ENCODE measurements around the gene ANK3.

The ANK3 gene

DNA sequence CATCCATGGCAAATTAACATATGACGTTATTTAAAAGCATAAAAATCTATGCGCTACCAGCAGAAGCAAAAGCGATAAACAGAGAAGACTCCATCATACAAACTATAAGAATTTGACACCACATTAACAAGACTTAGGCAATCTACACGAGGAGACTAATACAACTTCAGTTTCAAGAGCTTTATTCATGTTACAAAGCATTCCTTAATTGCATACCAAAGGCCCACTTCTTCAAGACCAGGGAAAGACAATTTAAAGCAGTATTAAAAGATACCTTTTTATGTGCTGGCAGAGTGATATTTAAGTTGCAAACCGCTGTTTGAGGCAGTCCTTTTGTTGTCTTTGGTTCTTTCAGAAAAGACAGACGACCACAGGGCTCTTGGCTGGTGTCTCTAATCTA lies 307.3 kb downstream of the ANK3 start:
- no peak for ATAC-seq
- H3K36me3 Mint-ChIP-seq = peaks cover 23% of the 10 kb centered on the region
- H3K27me3 Mint-ChIP-seq = no peaks in the 10 kb centered on the region
- no peaks in the 10 kb centered on the region for H3K9me3 Mint-ChIP-seq
- H3K4me3 Mint-ChIP-seq = no peak overlapping the region
- no peak overlapping the region for H3K27ac Mint-ChIP-seq
- H3K4me1 Mint-ChIP-seq = no peaks in the 10 kb centered on the region

DNA sequence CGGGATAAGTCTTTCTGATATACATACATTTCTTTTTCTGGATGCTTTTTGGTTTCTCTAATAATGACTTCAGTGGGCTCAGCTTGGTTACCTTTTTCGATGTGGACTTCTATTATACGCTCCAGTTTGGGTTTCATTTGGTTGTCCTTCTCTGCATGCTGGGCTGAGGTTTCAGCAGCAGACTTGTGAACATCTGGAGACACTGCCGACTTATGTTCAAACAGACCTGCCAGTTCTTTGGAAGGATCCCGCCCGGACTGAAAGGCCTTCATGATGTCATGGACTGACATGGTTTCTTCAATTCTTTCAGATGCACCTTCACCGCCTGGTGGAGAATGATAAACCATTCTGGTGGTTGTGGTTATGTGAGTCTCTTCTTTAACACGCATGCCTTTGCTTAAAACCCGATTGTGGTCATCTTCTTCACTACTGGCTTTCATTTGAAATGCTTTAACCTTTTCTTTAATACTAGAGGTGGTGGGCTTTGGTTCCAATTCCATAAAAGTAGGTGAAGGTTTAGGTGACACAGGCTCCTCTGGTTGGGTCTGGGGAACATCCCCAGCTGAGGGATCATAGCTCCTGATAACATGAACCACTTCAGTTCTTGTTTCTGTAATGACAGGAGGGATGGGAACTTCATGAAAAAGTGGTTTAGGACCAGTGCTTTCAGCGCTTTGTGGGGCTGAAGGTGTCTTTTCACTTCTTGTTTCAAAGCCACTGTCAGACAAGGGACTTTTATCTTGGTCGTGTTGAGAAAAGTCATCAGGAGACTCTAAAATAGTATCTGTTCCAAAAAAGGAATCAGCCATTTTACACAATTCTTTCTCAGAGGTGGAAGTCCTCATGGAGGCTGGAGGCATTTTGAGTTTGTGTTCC lies 315.7 kb downstream of the ANK3 start:
- Mint-ChIP-seq H3K4me3 (peak overlapping the region; percentile 36), H3K4me1 (peaks cover 9% of the 10 kb centered on the region), H3K36me3 (peaks cover 51% of the 10 kb centered on the region), H3K27me3 (no peaks in the 10 kb centered on the region), H3K27ac (peak overlapping the region; percentile 92), H3K9me3 (no peaks in the 10 kb centered on the region)
- peak; percentile 87 for ATAC-seq

DNA sequence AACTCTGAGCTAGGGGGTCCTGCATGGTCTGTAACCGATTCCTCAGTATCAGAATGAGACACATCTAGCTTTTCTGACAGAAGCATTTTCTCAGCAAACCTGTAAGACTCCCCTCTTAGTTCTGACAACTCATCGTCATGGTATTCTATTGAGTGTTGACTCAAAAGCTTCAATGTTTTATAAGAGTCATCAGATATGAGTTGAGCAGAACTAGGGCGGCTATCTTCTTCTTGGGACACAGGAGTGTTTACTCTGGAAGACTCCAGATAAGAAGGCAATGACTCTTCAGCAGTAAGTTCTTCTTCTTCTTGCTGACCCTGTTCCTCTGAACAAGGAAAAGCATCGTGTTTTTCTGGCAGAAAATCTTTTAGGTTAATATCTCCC lies 316.3 kb downstream of the ANK3 start:
- peaks cover 45% of the 10 kb centered on the region for H3K36me3 Mint-ChIP-seq
- H3K27ac Mint-ChIP-seq = peak overlapping the region; percentile 92
- peaks cover 9% of the 10 kb centered on the region for H3K4me1 Mint-ChIP-seq
- H3K27me3 Mint-ChIP-seq = no peaks in the 10 kb centered on the region
- H3K9me3 Mint-ChIP-seq = no peaks in the 10 kb centered on the region
- ATAC-seq = no peak
- H3K4me3 Mint-ChIP-seq = peak overlapping the region; percentile 36

DNA sequence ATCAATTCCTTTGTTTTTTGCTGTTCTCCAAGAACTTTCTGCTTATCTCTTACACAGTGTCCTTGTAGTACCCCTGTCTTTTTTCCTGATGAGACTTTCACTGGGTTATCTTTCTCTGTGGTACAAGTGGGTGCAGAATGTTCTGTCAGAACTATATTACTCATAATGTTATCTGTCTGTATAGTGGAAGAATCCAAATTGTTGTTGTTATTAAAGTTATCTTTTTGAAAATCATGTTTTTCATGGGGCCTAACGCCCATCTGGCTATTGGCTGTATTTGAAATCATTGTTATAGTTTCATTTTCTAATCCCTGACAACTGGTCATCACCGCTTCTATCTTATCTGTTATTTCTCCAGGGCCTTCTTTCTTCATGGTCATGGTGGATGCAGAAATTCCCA lies 320.4 kb downstream of the ANK3 start:
- Mint-ChIP-seq H3K4me3 (no peak overlapping the region), H3K27ac (no peak overlapping the region), H3K4me1 (peaks cover 9% of the 10 kb centered on the region), H3K9me3 (no peaks in the 10 kb centered on the region), H3K36me3 (peaks cover 21% of the 10 kb centered on the region), H3K27me3 (no peaks in the 10 kb centered on the region)
- no peak for ATAC-seq

GRCh38 chr10:60050366-60050765 lies 339.3 kb downstream of the ANK3 start:
- Mint-ChIP-seq H3K4me1 (no peaks in the 10 kb centered on the region), H3K27me3 (no peaks in the 10 kb centered on the region), H3K4me3 (no peak overlapping the region), H3K27ac (no peak overlapping the region), H3K36me3 (no peaks in the 10 kb centered on the region), H3K9me3 (no peaks in the 10 kb centered on the region)
- no peak for ATAC-seq

DNA sequence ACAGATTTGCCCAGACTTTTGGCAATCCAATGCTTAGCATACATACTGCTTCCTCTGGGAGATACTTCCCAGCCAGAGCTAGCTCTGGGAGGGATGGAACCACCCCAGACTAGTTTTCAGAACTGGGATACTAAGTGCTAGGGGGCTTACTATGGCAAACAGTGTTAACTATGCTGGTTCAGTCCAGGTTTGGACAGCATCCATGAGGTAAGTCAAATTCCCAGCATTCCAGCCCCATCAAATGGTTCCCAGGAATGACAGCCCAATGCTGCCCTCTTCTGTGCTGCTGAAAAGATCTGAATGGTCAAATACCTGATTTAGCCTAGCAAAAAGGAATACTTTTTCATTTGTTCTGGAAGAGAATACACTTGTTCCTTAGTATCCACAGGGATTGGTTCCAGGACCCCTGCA lies 341.6 kb downstream of the ANK3 start:
- no peak overlapping the region for H3K27ac Mint-ChIP-seq
- no peaks in the 10 kb centered on the region for H3K36me3 Mint-ChIP-seq
- H3K27me3 Mint-ChIP-seq = no peaks in the 10 kb centered on the region
- H3K4me3 Mint-ChIP-seq = no peak overlapping the region
- no peak for ATAC-seq
- no peaks in the 10 kb centered on the region for H3K4me1 Mint-ChIP-seq
- no peaks in the 10 kb centered on the region for H3K9me3 Mint-ChIP-seq

DNA sequence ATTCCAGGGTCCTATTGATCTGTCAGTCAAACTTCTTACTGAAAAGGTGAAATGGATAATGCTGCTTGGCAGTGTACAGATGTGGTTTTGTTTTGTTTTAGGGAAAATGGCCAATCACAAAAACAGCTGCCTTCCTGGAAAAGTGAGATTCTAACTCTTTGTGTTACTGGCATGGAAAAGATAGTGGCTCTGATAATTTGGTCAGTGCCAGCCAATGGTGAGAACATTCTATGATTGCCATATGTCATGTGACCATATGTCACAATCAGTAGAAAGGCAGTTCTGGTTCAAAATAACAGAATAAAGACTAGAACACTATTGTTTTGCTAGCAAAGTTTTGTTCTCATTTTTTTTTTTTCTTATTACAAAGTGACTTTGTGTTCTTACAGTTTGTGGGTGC lies 344.1 kb downstream of the ANK3 start:
- no peaks in the 10 kb centered on the region for H3K9me3 Mint-ChIP-seq
- no peaks in the 10 kb centered on the region for H3K36me3 Mint-ChIP-seq
- no peak for ATAC-seq
- H3K27ac Mint-ChIP-seq = no peak overlapping the region
- H3K27me3 Mint-ChIP-seq = no peaks in the 10 kb centered on the region
- H3K4me3 Mint-ChIP-seq = no peak overlapping the region
- no peaks in the 10 kb centered on the region for H3K4me1 Mint-ChIP-seq

GRCh38 chr10:60044971-60045370 lies 344.7 kb downstream of the ANK3 start:
- no peak overlapping the region for H3K4me3 Mint-ChIP-seq
- H3K9me3 Mint-ChIP-seq = no peaks in the 10 kb centered on the region
- no peak for ATAC-seq
- no peak overlapping the region for H3K27ac Mint-ChIP-seq
- H3K36me3 Mint-ChIP-seq = no peaks in the 10 kb centered on the region
- no peaks in the 10 kb centered on the region for H3K4me1 Mint-ChIP-seq
- H3K27me3 Mint-ChIP-seq = no peaks in the 10 kb centered on the region

GRCh38 chr10:60044242-60044641 lies 345.4 kb downstream of the ANK3 start:
- no peak overlapping the region for H3K27ac Mint-ChIP-seq
- H3K9me3 Mint-ChIP-seq = no peaks in the 10 kb centered on the region
- no peak overlapping the region for H3K4me3 Mint-ChIP-seq
- no peaks in the 10 kb centered on the region for H3K36me3 Mint-ChIP-seq
- ATAC-seq = no peak
- H3K27me3 Mint-ChIP-seq = no peaks in the 10 kb centered on the region
- H3K4me1 Mint-ChIP-seq = no peaks in the 10 kb centered on the region

- Mint-ChIP-seq H3K9me3 (no peaks in the 10 kb centered on the region), H3K36me3 (no peaks in the 10 kb centered on the region), H3K4me3 (no peak overlapping the region), H3K27ac (no peak overlapping the region), H3K4me1 (no peaks in the 10 kb centered on the region), H3K27me3 (no peaks in the 10 kb centered on the region)
- ATAC-seq = no peak
These were observed 346.0 kb downstream of the ANK3 start for GRCh38 chr10:60043561-60044241.

- H3K27me3 Mint-ChIP-seq = no peaks in the 10 kb centered on the region
- no peaks in the 10 kb centered on the region for H3K36me3 Mint-ChIP-seq
- H3K27ac Mint-ChIP-seq = no peak overlapping the region
- no peak for ATAC-seq
- no peaks in the 10 kb centered on the region for H3K4me1 Mint-ChIP-seq
- no peak overlapping the region for H3K4me3 Mint-ChIP-seq
- H3K9me3 Mint-ChIP-seq = no peaks in the 10 kb centered on the region
These were observed 346.8 kb downstream of the ANK3 start for GRCh38 chr10:60042914-60043313.

DNA sequence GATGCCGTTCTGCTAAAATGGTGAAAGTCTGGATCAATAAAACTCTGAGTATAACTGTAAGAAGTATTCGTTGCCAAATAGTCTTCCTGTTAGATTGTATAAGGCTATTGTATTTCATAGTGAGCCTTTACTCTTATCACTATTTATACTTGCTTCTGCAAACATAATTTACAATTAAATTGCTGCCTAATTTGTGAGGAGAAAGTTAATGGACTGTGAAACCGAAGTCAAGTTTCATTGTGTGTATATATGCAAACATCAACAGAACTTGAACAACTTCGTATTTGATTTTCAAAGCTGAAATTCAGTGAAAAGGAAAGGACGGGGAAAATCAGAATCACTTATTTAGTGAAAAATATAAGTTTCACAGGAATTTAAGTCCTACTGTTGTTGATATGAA lies 347.4 kb downstream of the ANK3 start:
- Mint-ChIP-seq H3K4me3 (no peak overlapping the region), H3K9me3 (no peaks in the 10 kb centered on the region), H3K4me1 (no peaks in the 10 kb centered on the region), H3K27ac (no peak overlapping the region), H3K36me3 (no peaks in the 10 kb centered on the region), H3K27me3 (no peaks in the 10 kb centered on the region)
- no peak for ATAC-seq

DNA sequence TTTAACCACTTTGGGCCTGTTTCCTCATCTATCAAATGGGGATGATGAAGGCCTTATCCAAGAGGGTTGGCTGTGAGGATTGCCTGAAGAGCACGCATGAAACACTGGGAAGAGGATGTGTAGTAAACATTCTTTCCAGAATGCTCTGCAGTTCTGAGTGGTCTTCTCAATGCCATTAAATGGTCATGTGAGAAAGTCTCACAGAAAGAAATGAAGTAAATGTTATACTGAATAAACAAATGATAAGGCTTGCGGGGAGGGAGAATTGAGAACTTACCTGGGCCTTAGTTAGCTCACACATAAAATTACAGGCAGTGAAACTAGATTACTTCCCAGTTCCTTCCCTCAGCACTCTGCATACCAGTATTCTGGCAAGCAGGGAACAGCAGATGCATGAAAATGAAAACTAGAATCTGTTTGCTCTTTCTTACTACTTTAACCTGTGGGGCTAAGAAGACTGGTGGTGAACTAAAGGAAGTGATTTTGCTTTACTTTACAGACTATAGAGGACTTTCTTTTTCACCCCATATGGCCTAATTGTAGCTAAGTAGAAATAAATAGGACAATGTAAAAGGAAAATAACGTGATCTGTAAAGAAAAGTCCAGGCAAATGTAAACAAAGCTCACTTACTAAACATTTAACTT lies 348.1 kb downstream of the ANK3 start:
- no peak for ATAC-seq
- no peaks in the 10 kb centered on the region for H3K4me1 Mint-ChIP-seq
- no peak overlapping the region for H3K27ac Mint-ChIP-seq
- no peaks in the 10 kb centered on the region for H3K9me3 Mint-ChIP-seq
- no peaks in the 10 kb centered on the region for H3K36me3 Mint-ChIP-seq
- H3K4me3 Mint-ChIP-seq = no peak overlapping the region
- H3K27me3 Mint-ChIP-seq = no peaks in the 10 kb centered on the region

DNA sequence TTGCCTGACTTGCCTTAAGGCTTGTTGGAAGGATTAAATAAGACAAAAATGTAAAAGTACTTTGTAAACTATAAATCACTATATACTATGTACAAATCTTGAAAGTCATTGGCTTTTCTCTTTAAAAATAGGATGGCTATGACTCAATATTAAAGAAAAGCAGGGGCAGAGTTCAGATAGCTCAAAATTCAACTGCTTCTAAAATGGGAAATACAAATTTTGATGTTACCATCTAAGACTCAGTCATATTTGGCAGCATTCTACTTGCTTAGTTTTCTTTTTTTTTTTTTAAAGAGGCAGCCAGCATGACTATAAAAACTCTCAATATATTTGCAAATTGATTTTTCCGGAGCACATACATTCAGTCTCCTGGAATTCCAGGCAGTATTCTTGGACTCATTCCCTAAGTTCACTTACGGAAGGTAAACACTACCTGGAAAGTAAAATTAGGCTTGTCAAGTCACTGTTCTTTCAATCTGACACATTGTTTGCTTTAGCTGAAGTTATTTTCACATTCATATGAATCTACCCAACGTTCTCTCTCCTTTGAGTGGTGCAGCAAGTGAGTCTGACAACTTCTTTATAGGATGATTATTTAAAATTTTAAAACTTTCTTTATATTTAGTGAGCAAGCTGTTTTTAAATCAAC lies 349.5 kb downstream of the ANK3 start:
- Mint-ChIP-seq H3K9me3 (no peaks in the 10 kb centered on the region), H3K4me3 (no peak overlapping the region), H3K27ac (no peak overlapping the region), H3K27me3 (no peaks in the 10 kb centered on the region), H3K4me1 (no peaks in the 10 kb centered on the region), H3K36me3 (no peaks in the 10 kb centered on the region)
- no peak for ATAC-seq

DNA sequence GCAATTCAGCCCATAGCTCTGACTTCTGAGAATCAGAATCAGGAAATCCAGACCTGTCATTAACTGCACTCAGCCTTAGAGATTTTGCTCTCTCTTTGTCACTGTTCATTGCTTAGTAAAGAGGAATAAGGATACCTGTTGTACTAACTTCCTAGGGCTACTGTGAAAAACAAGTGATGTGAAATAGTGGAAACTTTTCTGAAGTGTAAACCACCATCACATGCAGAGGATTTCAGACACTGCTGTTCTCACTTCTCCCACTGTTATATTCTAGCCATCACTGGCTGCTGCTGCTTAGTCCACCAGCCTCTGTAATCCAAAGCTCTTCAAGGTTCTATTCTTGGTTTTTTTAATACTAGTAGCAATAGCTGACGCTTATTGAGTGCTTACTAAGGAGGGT lies 353.7 kb downstream of the ANK3 start:
- H3K27ac Mint-ChIP-seq = peak overlapping the region; percentile 7
- no peaks in the 10 kb centered on the region for H3K9me3 Mint-ChIP-seq
- peaks cover 16% of the 10 kb centered on the region for H3K4me1 Mint-ChIP-seq
- no peak overlapping the region for H3K4me3 Mint-ChIP-seq
- no peaks in the 10 kb centered on the region for H3K27me3 Mint-ChIP-seq
- peak; percentile 53 for ATAC-seq
- no peaks in the 10 kb centered on the region for H3K36me3 Mint-ChIP-seq

Measured in stimulated activated memory B cell treated with anti-CD40 and anti-IgM and Interleukin-4, amounts not matched to agents 10 μg/mL and 1 μg/mL and 100 μg/mL, for 72 hours (primary cell).